ENCODE results near the gene SYTL2.

DNA sequence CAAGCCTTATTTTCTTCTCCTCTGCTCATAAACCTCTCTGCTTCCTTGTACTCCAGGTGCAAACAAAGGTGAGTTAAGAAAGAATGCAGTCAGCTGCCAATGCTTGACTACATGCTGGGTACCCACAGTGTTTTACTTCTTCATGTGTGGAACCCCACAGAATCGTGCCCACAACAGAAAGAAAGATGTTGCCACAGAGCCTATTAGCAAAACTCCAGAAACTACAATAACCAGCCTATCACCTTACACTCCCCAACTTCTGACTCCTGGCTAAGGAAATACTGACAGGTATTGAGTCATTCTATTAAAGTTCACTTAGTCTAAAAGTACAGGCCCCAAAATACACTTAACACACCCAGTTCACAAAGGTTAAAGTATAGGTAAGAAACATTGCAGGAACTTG, 68.1 kb downstream of the SYTL2 start:
- TF ChIP-seq, protein P1, sequence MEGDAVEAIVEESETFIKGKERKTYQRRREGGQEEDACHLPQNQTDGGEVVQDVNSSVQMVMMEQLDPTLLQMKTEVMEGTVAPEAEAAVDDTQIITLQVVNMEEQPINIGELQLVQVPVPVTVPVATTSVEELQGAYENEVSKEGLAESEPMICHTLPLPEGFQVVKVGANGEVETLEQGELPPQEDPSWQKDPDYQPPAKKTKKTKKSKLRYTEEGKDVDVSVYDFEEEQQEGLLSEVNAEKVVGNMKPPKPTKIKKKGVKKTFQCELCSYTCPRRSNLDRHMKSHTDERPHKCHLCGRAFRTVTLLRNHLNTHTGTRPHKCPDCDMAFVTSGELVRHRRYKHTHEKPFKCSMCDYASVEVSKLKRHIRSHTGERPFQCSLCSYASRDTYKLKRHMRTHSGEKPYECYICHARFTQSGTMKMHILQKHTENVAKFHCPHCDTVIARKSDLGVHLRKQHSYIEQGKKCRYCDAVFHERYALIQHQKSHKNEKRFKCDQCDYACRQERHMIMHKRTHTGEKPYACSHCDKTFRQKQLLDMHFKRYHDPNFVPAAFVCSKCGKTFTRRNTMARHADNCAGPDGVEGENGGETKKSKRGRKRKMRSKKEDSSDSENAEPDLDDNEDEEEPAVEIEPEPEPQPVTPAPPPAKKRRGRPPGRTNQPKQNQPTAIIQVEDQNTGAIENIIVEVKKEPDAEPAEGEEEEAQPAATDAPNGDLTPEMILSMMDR (IDR thresholded peaks at IDR 0.05 in 8 of 11, conservative IDR thresholded peaks at IDR 0.05 in 3 of 11), result no peak
- no peak for TF ChIP-seq POLR2A (IDR thresholded peaks at IDR 0.05)
